Neural cell (in vitro differentiated cells): ENCODE data around the gene NCAM1.

ENCODE experiments used
- CTCF ChIP-seq: fragments of 450-650 bp; IDR thresholded peaks from 2 replicates; pipeline ENCODE4 v1.5.1; 2014; ENCODE audit warnings: antibody characterized with exemption, mild to moderate bottlenecking, moderate library complexity; ENCODE audit not compliant: poor library complexity, severe bottlenecking
- EZH2 ChIP-seq: fragments of 200-600, 300-800 bp; shearing (Covaris generic), sonication (generic); IDR thresholded peaks from 2 replicates; pipeline ENCODE4 v1.6.1; 2014; ENCODE audit warnings: antibody characterized with exemption, low read length, borderline replicate concordance, mild to moderate bottlenecking; ENCODE audit not compliant: insufficient read depth, poor library complexity, severe bottlenecking
- TAF1 ChIP-seq: IDR thresholded peaks from 2 replicates; pipeline ENCODE4 v1.6.1; 2012; ENCODE audit warnings: low read depth

- no peak for TF ChIP-seq CTCF
- TF ChIP-seq TAF1, result no peak
- no peak for TF ChIP-seq EZH2
Measured at GRCh38 chr11:113148652-113149051, 187.4 kb downstream of the NCAM1 start.
